ENCODE data around the gene PRKCE.
A peak's percentile ranks its signal among the peaks of the same experiment; 100 is the strongest.

Gene PRKCE

DNA sequence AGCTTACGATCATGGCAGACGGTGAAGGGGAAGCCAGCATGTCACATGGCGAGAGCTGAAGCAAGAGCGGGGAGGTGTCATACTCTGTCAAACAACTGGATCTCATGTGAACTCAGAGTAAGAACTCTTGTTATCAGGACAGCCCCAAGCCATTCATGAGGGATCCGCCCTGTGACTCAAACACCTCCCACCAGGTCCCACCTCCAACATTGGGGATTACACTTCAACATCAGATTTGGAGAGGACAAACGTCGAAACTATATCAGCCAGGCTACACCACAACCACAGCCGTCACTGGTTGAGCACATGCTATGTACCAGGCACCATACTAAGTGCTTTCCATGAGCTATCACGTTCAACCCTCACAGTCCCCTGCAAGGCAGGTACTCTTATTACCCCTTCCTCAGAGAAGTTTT, 293.8 kb downstream of the PRKCE start:
- no peak for DNase-seq

- no peak for DNase-seq
Observed at GRCh38 chr2:45946023-45946422, 294.5 kb downstream of the PRKCE start.

DNA sequence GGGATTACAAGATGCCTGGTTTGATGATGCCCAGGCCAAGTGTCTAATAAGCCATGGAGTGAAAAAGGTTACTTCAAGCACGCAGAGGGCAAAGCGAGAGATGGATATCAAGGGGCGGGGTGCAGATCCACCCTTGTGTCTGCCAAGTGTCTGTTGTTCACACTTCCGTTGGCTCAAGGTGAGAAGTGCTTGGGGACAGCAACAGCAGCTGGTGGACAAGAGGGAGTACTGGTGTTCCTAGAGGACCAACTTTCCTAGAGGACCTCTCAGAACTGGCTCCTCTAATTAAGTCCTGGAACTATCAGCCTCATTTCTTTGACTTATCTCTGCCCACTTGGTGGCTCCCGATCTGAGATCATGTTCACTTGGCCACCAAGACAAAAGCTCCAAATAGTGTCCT, 299.1 kb downstream of the PRKCE start:
- DNase-seq = no peak

- DNase-seq = no peak
Observed at GRCh38 chr2:45951025-45951727, 299.7 kb downstream of the PRKCE start.

DNA sequence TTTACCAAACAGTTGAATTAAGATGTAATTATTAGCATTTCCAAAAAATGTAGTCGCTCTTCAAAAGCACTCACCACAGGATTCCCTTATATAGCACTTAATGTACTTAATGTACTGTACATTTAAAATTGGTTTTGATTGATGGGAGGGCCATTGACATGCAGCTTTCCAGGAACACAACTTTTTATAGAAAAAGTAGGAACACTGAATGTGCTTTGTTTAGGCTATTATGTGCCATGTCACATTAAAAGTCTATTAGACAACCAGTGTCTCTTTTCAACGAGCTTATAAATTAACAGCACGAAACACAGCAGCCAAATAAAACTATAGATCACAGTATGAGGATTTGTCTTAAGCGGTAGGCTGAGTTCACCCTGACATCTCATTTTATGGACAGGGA, 301.1 kb downstream of the PRKCE start:
- DNase-seq = no peak

- DNase-seq = no peak
Observed at GRCh38 chr2:45953376-45954027, 302.0 kb downstream of the PRKCE start.

- DNase-seq = no peak
Observed at GRCh38 chr2:45954233-45954850, 302.9 kb downstream of the PRKCE start.

GRCh38 chr2:45957533-45958227, 306.2 kb downstream of the PRKCE start:
- DNase-seq = no peak

- no peak for DNase-seq
Observed at GRCh38 chr2:45960057-45960863, 308.8 kb downstream of the PRKCE start.

DNA sequence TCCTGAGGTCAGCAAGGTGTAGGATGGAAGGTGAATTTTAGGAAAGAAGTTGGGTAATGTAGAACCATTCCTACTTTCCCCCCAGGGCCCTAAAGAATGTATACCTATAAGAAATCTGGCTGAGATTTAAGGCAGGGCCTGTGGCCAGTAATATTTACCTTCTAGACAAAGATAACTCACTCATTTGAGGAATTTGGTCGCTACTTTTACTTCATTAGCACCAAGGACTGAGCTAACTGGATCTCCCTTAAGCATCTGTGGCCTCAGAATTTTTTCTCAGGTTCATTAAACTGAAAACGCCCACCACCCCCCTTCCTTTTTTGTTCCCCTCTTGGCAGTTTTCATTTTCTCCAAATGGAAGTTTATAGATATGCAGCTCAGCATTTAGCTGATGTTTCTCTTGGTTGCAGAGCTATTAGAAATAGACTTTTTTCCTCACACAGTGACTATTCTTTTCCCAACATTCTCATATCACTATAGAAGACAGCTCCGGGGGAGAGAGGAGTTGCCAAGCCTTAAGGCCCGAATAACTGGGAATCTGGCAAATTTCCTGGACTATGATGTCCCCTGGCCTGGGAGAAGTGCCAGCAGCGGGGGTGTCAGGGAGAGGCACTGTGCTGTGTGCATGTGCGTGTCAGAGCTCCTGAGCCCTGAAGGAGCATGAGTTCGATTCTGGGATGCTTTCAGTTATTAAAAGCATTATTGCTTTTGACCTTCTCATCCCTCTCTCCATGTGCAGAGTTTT, 310.9 kb downstream of the PRKCE start:
- peak; percentile 77 to 93 for DNase-seq

GRCh38 chr2:45963816-45964215, 312.3 kb downstream of the PRKCE start:
- DNase-seq = no peak

- peak; percentile 82 to 93 for DNase-seq
Observed at GRCh38 chr2:45964223-45964841, 312.9 kb downstream of the PRKCE start.

- no peak for DNase-seq
Observed at GRCh38 chr2:45964906-45965305, 313.4 kb downstream of the PRKCE start.

GRCh38 chr2:45965871-45966498, 314.5 kb downstream of the PRKCE start:
- no peak for DNase-seq

GRCh38 chr2:45968946-45969584, 317.6 kb downstream of the PRKCE start:
- DNase-seq = peak in 1 of 2 experiments; percentile 56

DNA sequence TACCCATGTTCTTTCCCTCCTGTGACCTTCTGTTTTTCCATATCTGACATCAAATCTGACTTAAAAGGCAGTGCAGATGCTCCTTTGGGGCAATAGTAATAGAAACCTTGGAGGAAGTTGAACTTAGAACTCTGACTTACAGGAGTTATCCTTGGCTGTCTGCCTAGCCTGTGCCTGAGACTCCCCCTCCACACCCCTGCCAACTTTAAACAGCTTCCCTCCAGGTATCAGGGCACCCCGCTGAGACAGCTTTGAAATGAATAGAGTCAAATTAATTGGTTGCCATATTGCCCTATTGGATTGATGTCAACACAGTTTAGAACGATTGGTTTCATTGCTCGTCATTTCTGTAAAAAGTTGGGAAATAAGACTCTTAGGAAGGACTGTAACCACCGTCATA, 322.0 kb downstream of the PRKCE start:
- peak; percentile 53 to 73 for DNase-seq

GRCh38 chr2:45974056-45974455, 322.6 kb downstream of the PRKCE start:
- no peak for DNase-seq

DNA sequence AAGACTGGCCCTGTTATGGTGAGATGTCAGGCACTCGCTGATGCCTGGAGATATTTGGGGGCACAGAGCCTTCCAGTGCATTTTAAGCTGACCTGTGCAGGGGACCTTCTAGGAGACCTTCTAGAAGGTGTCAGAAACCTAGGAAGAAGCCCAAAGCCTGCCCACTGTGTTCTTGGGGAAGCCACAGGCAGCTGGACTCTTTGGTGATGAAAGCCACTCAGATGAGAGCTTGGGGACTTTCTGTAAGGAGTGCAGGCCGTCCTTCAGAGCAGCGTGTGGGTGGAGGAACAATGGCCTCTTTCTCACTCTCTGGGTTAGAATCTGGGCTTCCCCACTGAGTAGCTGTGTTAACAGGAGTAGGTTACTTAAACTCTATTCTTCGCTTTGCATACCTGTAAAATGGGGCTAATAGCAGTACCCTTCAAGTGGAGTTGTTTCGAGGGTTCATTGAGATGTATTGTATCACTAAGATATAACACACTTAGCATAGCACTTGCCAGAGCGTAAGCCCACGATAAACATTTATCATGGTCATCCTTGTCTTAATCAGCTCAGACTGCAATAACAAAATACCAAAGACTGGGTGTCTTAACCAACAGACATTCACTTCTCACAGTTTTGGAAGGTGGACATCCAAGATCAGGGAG, 323.4 kb downstream of the PRKCE start:
- DNase-seq = no peak

DNA sequence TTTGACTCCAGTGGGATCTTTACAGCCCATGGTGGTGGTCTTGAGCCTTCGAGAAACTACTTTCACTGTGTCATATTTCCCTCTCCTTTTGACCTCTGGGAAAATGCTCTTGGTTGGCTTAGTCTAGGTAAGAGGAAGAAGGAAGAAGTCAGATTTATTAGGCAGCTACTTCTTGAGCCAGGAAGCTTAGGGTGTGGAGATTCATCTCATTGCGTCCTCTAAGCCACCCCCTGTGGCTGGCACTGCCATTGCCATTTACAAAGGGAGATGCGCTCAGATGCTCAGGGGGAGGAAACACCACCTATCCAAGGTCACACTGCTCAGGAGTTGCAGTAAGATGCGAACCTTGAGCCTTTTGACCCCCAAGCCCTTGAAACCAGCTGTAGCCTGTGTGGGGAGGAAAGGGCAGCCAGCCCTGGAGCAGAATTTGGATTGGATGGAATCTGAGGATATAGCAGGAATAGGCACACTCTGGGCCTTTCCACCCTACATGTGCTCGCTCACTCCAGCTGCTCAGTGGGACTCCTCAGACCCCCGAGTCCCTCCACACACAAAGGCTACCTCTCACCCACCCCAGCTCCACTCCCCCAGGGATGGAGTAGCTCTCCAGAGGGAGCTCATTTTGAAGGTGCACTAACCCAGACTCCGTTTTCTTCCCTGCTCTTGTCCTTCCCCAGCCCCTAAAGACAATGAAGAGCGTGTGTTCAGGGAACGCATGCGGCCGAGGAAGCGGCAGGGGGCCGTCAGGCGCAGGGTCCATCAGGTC, 324.5 kb downstream of the PRKCE start:
- DNase-seq = no peak

Measured in NCI-H446 (cell line).